Liver (tissue), 3 donors: ENCODE data around the gene PODXL2.

ENCODE experiments used
- FOXA1 ChIP-seq: IDR thresholded peaks from 2 replicates; pipeline ENCODE4 v1.6.1; 2016; ENCODE audit warnings: antibody characterized with exemption
- GABPA ChIP-seq, 2 donors: IDR thresholded peaks in 1 of 2; conservative IDR thresholded peaks in 1 of 2; 2 replicates each; pipeline ENCODE4 v1.6.1; 2016; ENCODE audit warnings: antibody characterized with exemption in 2 of 2, mild to moderate bottlenecking in 1 of 2, moderate library complexity in 1 of 2
- TF ChIP-seq, protein P1 (sequence below): fragments of 150-350 bp; IDR thresholded peaks from 2 replicates; pipeline ENCODE4 v1.5.1; 2017; ENCODE audit warnings: improper control_type of control experiment, low read depth, low read length; ENCODE audit not compliant: missing input control
- TF ChIP-seq, protein P2 (sequence below): IDR thresholded peaks from 2 replicates; pipeline ENCODE4 v1.6.1; 2016; ENCODE audit warnings: antibody characterized with exemption
- donor health status: healthy.
- donor health status: healthy.

DNA sequence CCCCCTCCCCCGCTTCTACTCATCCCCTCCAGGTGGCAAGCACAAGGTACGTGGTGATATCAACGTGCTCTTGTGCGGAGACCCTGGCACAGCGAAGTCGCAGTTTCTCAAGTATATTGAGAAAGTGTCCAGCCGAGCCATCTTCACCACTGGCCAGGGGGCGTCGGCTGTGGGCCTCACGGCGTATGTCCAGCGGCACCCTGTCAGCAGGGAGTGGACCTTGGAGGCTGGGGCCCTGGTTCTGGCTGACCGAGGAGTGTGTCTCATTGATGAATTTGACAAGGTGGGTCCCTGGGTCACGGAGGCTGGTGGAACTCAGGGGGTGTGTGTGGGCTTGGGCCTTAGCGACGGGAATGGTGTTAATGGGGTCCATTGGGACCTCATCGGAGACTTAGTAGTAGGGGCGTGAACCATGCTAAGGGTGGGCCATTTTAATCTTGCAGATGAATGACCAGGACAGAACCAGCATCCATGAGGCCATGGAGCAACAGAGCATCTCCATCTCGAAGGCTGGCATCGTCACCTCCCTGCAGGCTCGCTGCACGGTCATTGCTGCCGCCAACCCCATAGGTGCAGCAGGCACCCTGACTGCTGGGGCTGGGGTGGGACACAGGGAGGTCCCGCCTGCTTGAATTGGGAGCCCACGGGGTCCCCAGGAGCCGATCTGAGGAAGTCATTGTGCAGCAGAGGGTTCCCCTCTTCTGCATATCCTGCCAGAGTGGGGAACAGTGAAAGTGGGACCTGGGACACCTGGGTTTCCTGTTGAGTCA, 12.0 kb upstream of the PODXL2 start:
- TF ChIP-seq, protein P1, sequence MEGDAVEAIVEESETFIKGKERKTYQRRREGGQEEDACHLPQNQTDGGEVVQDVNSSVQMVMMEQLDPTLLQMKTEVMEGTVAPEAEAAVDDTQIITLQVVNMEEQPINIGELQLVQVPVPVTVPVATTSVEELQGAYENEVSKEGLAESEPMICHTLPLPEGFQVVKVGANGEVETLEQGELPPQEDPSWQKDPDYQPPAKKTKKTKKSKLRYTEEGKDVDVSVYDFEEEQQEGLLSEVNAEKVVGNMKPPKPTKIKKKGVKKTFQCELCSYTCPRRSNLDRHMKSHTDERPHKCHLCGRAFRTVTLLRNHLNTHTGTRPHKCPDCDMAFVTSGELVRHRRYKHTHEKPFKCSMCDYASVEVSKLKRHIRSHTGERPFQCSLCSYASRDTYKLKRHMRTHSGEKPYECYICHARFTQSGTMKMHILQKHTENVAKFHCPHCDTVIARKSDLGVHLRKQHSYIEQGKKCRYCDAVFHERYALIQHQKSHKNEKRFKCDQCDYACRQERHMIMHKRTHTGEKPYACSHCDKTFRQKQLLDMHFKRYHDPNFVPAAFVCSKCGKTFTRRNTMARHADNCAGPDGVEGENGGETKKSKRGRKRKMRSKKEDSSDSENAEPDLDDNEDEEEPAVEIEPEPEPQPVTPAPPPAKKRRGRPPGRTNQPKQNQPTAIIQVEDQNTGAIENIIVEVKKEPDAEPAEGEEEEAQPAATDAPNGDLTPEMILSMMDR: no peak
- TF ChIP-seq, protein P2, sequence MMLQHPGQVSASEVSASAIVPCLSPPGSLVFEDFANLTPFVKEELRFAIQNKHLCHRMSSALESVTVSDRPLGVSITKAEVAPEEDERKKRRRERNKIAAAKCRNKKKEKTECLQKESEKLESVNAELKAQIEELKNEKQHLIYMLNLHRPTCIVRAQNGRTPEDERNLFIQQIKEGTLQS: no peak
- no peak for TF ChIP-seq FOXA1
- no peak for TF ChIP-seq GABPA (IDR thresholded peaks at IDR 0.05 in 1 of 2, conservative IDR thresholded peaks at IDR 0.05 in 1 of 2)
